Stomach (tissue), 4 donors: ENCODE data around the gene BCAP31.
"Not testable (repeated sequence)": the region's sequence is repeated elsewhere in the genome, so short reads cannot be mapped to it uniquely, and the experiment has no call there.

ENCODE experiments used
- CTCF ChIP-seq, 7 experiments: fragments of 450-650 bp in 4 of 7; fragments of 200-600 bp in 3 of 7; sonication (generic) in 3 of 7; IDR thresholded peaks; one replicate each; pipeline ENCODE4 v1.5.1; 2016 to 2019; ENCODE audit warnings: antibody characterized with exemption in 7 of 7, control low read depth in 2 of 7, mild to moderate bottlenecking in 1 of 7
- POLR2AphosphoS5 ChIP-seq, 3 donors: sonication (generic); formaldehyde crosslinking; IDR thresholded peaks; one replicate each; pipeline ENCODE4 v1.6.1; 2016; ENCODE audit warnings: antibody characterized with exemption in 3 of 3

GRCh38 chrX:153694256-153694655 is 29.9 kb downstream of the BCAP31 start:
- TF ChIP-seq CTCF, POLR2AphosphoS5 (IDR thresholded peaks at IDR 0.05): not testable (repeated sequence)
